GM12878 (cell line): ENCODE measurements around the gene TBP. TPM values are rescaled to one million over a fixed set of nuclear protein-coding genes. Genes with fewer than 3 reads are reported as not detected.

Experiments
- ATAC-seq: fragments of 200-7000 bp; cut with Tn5 transposase; 3 replicates; pipeline ENCODE4 v1.9.1; 2020; ENCODE audit warnings: mild to moderate bottlenecking, moderate library complexity
- BruUV-seq: library from RNA; stranded (reverse); fragments of 400-500 nt; replicated peaks from 2 replicates; lab custom pipeline; 2021; lab: Mats Ljungman, UMichigan
- CTCF ChIA-PET: fragments of 300-600 bp; sonication (Branson Sonifier 250); formaldehyde crosslinking; extraction: SDS; loops from one replicate; lab custom pipeline; 2021; ENCODE audit warnings: inconsistent platforms; lab: Yijun Ruan, JAX
- POLR2A ChIA-PET: fragments of 350-600 bp; formaldehyde crosslinking; extraction: SDS; loops from one replicate; lab custom pipeline; 2021; ENCODE audit warnings: inconsistent platforms; lab: Charles Lee
- RAD21 ChIA-PET: fragments of 300-600 bp; sonication (Branson Sonifier 250); formaldehyde crosslinking; loops from one replicate; lab custom pipeline; 2023; ENCODE audit warnings: antibody characterized with exemption; ENCODE audit not compliant: unreplicated experiment; lab: Charles Lee
- SMC1A ChIA-PET: fragments of 300-600 bp; sonication (Branson Sonifier 250); formaldehyde crosslinking; loops from one replicate; lab custom pipeline; 2023; ENCODE audit not compliant: unreplicated experiment, uncharacterized antibody; lab: Charles Lee
- DNase-seq: peaks from one replicate; pipeline ENCODE4 v3.0.0-alpha.2; 2011; ENCODE audit warnings: low read depth, low spot score
- FAIRE-seq: peaks from 3 replicates; lab custom pipeline; 2011; peaks lifted over from hg19 to GRCh38; lab: Jason Lieb, UNC
- H2AFZ ChIP-seq: 2 replicates; pipeline ENCODE4 v1.6.0; 2011; ENCODE audit warnings: low read depth, low read length, control low read depth; ENCODE audit not compliant: control insufficient read depth
- H3K27ac ChIP-seq: 2 replicates; pipeline ENCODE4 v1.5.1; 2011; ENCODE audit warnings: control low read depth; ENCODE audit not compliant: control insufficient read depth, insufficient read depth
- H3K27me3 ChIP-seq, 2 experiments: replicated peaks in 1 of 2; 2 replicates each; pipeline versions ENCODE4 v1.6.0 to v1.6.1; 2011; ENCODE audit warnings: low read length in 1 of 2; ENCODE audit not compliant: control insufficient read depth in 2 of 2, insufficient read depth in 2 of 2
- H3K36me3 ChIP-seq, 2 experiments: 2 replicates each; pipeline ENCODE4 v1.5.1; 2011; ENCODE audit warnings: low read length in 1 of 2; ENCODE audit not compliant: control insufficient read depth in 2 of 2, insufficient read depth in 2 of 2
- H3K4me1 ChIP-seq: 2 replicates; pipeline ENCODE4 v1.6.1; 2011; ENCODE audit warnings: mild to moderate bottlenecking, low read length, moderate library complexity, mixed read lengths; ENCODE audit not compliant: control insufficient read depth, insufficient read depth
- H3K4me2 ChIP-seq: 2 replicates; pipeline ENCODE4 v1.6.0; 2011; ENCODE audit warnings: control low read depth; ENCODE audit not compliant: control insufficient read depth, insufficient read depth
- H3K4me3 ChIP-seq: fragments of 200-600 bp; sonication (generic); 2 replicates; pipeline ENCODE4 v1.5.1; 2016
- H3K79me2 ChIP-seq: 2 replicates; pipeline ENCODE4 v1.6.0; 2011; ENCODE audit warnings: low read length; ENCODE audit not compliant: control insufficient read depth, insufficient read depth
- H3K9ac ChIP-seq: 2 replicates; pipeline ENCODE4 v1.8.0; 2011; ENCODE audit warnings: low read length, control low read depth, mixed read lengths; ENCODE audit not compliant: control insufficient read depth, insufficient read depth
- H3K9me3 ChIP-seq: replicated peaks from 3 replicates; pipeline ENCODE4 v1.5.1; 2011; ENCODE audit warnings: mild to moderate bottlenecking, low read length; ENCODE audit not compliant: control insufficient read depth, insufficient read depth
- H4K20me1 ChIP-seq: 2 replicates; pipeline ENCODE4 v1.6.0; 2011; ENCODE audit not compliant: control insufficient read depth, insufficient read depth
- ASH2L ChIP-seq: fragments of 300-600, 200-600 bp; sonication (generic); IDR thresholded peaks from 2 replicates; pipeline ENCODE4 v1.6.1; 2017; ENCODE audit warnings: low read depth, mild to moderate bottlenecking, borderline replicate concordance
- BRCA1 ChIP-seq: IDR thresholded peaks from 2 replicates; pipeline ENCODE4 v1.6.1; 2011; ENCODE audit warnings: low read depth, low read length, improper control_type of control experiment
- CREM ChIP-seq: IDR thresholded peaks from 2 replicates; pipeline ENCODE4 v1.6.1; 2014; ENCODE audit warnings: antibody characterized with exemption, low read depth
- FOS ChIP-seq: IDR thresholded peaks from 3 replicates; pipeline ENCODE4 v1.6.1; 2011; ENCODE audit warnings: borderline replicate concordance; ENCODE audit not compliant: insufficient read length; ENCODE audit errors: extremely low read depth
- HDGF ChIP-seq: fragments of 450-650 bp; IDR thresholded peaks from 2 replicates; pipeline ENCODE4 v1.6.1; 2016; ENCODE audit warnings: antibody characterized with exemption
- RCOR1 ChIP-seq: conservative IDR thresholded peaks from 2 replicates; pipeline ENCODE4 v1.6.1; 2012; ENCODE audit warnings: low read depth, low read length, improper control_type of control experiment
- SUZ12 ChIP-seq: fragments of 200-600 bp; sonication (generic); IDR thresholded peaks from one replicate; pipeline ENCODE4 v1.6.1; 2018; ENCODE audit warnings: antibody characterized with exemption, mild to moderate bottlenecking; ENCODE audit not compliant: unreplicated experiment
- ZBTB4 ChIP-seq: fragments of 450-650 bp; formaldehyde crosslinking; IDR thresholded peaks from 2 replicates; pipeline ENCODE4 v1.4.0; 2022; ENCODE audit warnings: mild to moderate bottlenecking, moderate library complexity
- in situ Hi-C: fragments of 300-500 bp; cut with MboI; formaldehyde crosslinking; loops from 9 replicates; pipeline ENCODE4 v1.14.3; 2018; ENCODE audit warnings: mixed read lengths
- intact Hi-C: fragments of 100-400 bp; cut with micrococcal nuclease; formaldehyde crosslinking; loops from one replicate; pipeline ENCODE4 v1.14.2; 2022; ENCODE audit not compliant: unreplicated experiment
- polyA plus RNA-seq, 11 experiments: library from polyadenylated mRNA; depleted of rRNA in 4 of 11; unstranded in 6 of 11; stranded (reverse) in 5 of 11; fragments of >200 nt; fragmentation: Nextera tagmentation in 4 of 11; fragmentation: Illumina TruSeq in 1 of 11; extraction: Ambion mirVana in 4 of 11; extraction: Trizol in 1 of 11; gene quantifications; 1 replicate in 1 of 11; 2 replicates in 10 of 11; pipeline versions ENCODE4 v1.2.1 to v1.2.3, GENCODE V29; 2011 to 2016; ENCODE audit warnings: inconsistent platforms in 2 of 11, missing spikeins in 2 of 11, low read depth in 1 of 11
- total RNA-seq, 4 experiments: library from RNA; depleted of rRNA in 3 of 4; stranded (reverse); fragments of >200 nt in 3 of 4; fragmentation: Illumina TruSeq in 1 of 4; extraction: Trizol in 1 of 4; gene quantifications; 2 replicates each; pipeline versions ENCODE4 v1.2.1 to v1.2.3, GENCODE V29; 2013 to 2021
- TF ChIP-seq, protein P1 (sequence below): fragments of 450-650 bp; IDR thresholded peaks from 2 replicates; pipeline ENCODE4 v1.6.1; 2017; ENCODE audit warnings: low read depth, mild to moderate bottlenecking, moderate library complexity
- TF ChIP-seq, protein P2 (sequence below): fragments of 450-650 bp; IDR thresholded peaks from 2 replicates; pipeline ENCODE4 v1.6.1; 2016; ENCODE audit warnings: mild to moderate bottlenecking
- TF ChIP-seq, protein P3 (sequence below): fragments of 450-650 bp; IDR thresholded peaks from 2 replicates; pipeline ENCODE4 v1.6.1; 2016; ENCODE audit warnings: mild to moderate bottlenecking

The TBP gene
- total and polyA plus RNA-seq, 10 of the 15 experiments (the other 5 are each of a cell fraction or from before 2014, with no cell fraction given), result 13.6 to 39.5 (median 26.5) TPM

DNA sequence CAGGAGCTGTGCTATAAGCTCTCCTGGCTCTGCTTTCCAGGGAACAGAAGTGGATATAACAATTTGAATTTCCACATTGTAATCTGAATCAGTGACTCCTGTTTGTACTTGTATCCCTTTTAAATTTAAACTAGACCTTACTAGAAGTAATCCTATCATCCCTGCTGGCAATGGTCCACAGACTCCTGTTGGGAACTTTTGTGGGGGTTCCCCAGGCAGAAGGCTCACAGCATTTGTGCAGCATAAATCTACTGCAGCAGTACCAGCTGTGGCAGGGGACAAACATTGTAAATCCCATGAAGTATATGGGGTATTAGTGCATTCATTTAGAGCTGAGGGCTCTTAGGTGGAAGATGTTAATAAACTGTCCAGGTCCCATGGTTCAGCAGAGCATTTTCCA, 42.3 kb downstream of the TBP start:
- ATAC-seq (no peak), DNase-seq (no peak), FAIRE-seq (no peak)
- intact Hi-C loops (no loop called here), in situ Hi-C loops (no loop called here)
- Histone ChIP-seq H3K79me2 (no peaks in the 10 kb centered on the region), H3K9me3 (no peaks in the 10 kb centered on the region), H3K27me3 (no peaks in the 10 kb centered on the region), H3K27ac (no peak overlapping the region), H3K4me2 (no peak overlapping the region), H3K4me3 (no peak overlapping the region), H2AFZ (no peak overlapping the region), H3K4me1 (no peaks in the 10 kb centered on the region), H4K20me1 (no peaks in the 10 kb centered on the region), H3K36me3 (no peaks in the 10 kb centered on the region), H3K9ac (no peak overlapping the region)
- ChIA-PET CTCF (no interaction called here), POLR2A (no interaction called here), SMC1A (no interaction called here), RAD21 (no interaction called here)
- no TSS peak for BruUV-seq
- no peak for TF ChIP-seq FOS

DNA sequence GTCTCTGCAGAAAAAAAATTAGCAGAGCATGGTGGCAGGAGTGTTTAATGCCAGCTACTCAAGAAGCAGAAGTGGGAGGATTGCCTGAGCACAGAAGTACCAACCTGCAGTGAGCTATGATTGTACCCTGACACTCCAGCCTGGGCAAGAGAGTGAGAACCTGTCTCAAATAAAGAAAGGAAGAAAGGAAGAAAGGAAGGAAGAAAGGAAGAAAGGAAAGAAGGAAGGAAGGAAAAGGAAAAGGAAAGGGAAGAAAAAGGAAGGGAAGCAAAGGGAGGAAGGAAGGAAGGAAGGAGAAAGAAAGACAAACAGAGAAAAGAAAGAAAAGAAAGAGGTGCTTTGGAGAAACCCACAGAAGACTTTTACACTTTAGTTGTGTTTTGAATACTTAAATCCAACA, 43.1 kb downstream of the TBP start:
- Histone ChIP-seq H3K4me3 (no peak overlapping the region), H3K4me2 (no peak overlapping the region), H3K9me3 (no peaks in the 10 kb centered on the region), H3K27me3 (no peaks in the 10 kb centered on the region), H3K27ac (no peak overlapping the region), H2AFZ (no peak overlapping the region), H4K20me1 (no peaks in the 10 kb centered on the region), H3K79me2 (no peaks in the 10 kb centered on the region), H3K4me1 (no peaks in the 10 kb centered on the region), H3K36me3 (no peaks in the 10 kb centered on the region), H3K9ac (no peak overlapping the region)
- ChIA-PET CTCF (no interaction called here), SMC1A (no interaction called here), RAD21 (no interaction called here), POLR2A (no interaction called here)
- BruUV-seq, result no TSS peak
- DNase-seq (no peak), FAIRE-seq (no peak), ATAC-seq (no peak)
- TF ChIP-seq RCOR1 (no peak), CREM (no peak), SUZ12 (no peak), BRCA1 (no peak), HDGF (no peak), ZBTB4 (CRISPR knock-in tag) (no peak), ASH2L (no peak)
- TF ChIP-seq, protein P1, sequence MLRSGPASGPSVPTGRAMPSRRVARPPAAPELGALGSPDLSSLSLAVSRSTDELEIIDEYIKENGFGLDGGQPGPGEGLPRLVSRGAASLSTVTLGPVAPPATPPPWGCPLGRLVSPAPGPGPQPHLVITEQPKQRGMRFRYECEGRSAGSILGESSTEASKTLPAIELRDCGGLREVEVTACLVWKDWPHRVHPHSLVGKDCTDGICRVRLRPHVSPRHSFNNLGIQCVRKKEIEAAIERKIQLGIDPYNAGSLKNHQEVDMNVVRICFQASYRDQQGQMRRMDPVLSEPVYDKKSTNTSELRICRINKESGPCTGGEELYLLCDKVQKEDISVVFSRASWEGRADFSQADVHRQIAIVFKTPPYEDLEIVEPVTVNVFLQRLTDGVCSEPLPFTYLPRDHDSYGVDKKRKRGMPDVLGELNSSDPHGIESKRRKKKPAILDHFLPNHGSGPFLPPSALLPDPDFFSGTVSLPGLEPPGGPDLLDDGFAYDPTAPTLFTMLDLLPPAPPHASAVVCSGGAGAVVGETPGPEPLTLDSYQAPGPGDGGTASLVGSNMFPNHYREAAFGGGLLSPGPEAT, result no peak
- TF ChIP-seq, protein P2, sequence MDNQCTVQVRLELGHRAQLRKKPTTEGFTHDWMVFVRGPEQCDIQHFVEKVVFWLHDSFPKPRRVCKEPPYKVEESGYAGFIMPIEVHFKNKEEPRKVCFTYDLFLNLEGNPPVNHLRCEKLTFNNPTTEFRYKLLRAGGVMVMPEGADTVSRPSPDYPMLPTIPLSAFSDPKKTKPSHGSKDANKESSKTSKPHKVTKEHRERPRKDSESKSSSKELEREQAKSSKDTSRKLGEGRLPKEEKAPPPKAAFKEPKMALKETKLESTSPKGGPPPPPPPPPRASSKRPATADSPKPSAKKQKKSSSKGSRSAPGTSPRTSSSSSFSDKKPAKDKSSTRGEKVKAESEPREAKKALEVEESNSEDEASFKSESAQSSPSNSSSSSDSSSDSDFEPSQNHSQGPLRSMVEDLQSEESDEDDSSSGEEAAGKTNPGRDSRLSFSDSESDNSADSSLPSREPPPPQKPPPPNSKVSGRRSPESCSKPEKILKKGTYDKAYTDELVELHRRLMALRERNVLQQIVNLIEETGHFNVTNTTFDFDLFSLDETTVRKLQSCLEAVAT, result no peak
- TF ChIP-seq, protein P3, sequence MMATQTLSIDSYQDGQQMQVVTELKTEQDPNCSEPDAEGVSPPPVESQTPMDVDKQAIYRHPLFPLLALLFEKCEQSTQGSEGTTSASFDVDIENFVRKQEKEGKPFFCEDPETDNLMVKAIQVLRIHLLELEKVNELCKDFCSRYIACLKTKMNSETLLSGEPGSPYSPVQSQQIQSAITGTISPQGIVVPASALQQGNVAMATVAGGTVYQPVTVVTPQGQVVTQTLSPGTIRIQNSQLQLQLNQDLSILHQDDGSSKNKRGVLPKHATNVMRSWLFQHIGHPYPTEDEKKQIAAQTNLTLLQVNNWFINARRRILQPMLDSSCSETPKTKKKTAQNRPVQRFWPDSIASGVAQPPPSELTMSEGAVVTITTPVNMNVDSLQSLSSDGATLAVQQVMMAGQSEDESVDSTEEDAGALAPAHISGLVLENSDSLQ, result no peak
- in situ Hi-C loops (no loop called here), intact Hi-C loops (no loop called here)
